Hematopoietic multipotent progenitor cell treated with erythropoietin and hydrocortisone succinate and interleukin-3 and kit ligand, for 8 days (in vitro differentiated cells): ENCODE measurements around the gene DNAI4.
"Not testable (repeated sequence)": the region's sequence is repeated elsewhere in the genome, so short reads cannot be mapped to it uniquely, and the experiment has no call there.

Source experiments
- DNase-seq: peaks from one replicate; pipeline ENCODE4 v3.0.0-alpha.2; 2015

The DNAI4 gene

GRCh38 chr1:66809736-66810326 is 114.8 kb downstream of the DNAI4 start:
- no peak for DNase-seq

GRCh38 chr1:66809245-66809644 is 115.4 kb downstream of the DNAI4 start:
- DNase-seq, result no peak

- DNase-seq, result not testable (repeated sequence)
These were observed 128.8 kb downstream of the DNAI4 start for GRCh38 chr1:66795839-66796238.

GRCh38 chr1:66791621-66792610 is 132.7 kb downstream of the DNAI4 start:
- DNase-seq, result no peak

GRCh38 chr1:66788231-66788939 is 136.3 kb downstream of the DNAI4 start:
- no peak for DNase-seq

GRCh38 chr1:66787641-66788040 is 137.0 kb downstream of the DNAI4 start:
- no peak for DNase-seq

- not testable (repeated sequence) for DNase-seq
These were observed 138.9 kb downstream of the DNAI4 start for GRCh38 chr1:66785800-66786199.

- DNase-seq, result no peak
These were observed 145.1 kb downstream of the DNAI4 start for GRCh38 chr1:66779475-66780078.

GRCh38 chr1:66778969-66779368 is 145.7 kb downstream of the DNAI4 start:
- DNase-seq, result no peak

GRCh38 chr1:66778266-66778665 is 146.4 kb downstream of the DNAI4 start:
- DNase-seq, result no peak

- DNase-seq, result no peak
These were observed 146.8 kb downstream of the DNAI4 start for GRCh38 chr1:66777831-66778230.

- no peak for DNase-seq
These were observed 149.0 kb downstream of the DNAI4 start for GRCh38 chr1:66775646-66776045.

- DNase-seq, result no peak
These were observed 150.2 kb downstream of the DNAI4 start for GRCh38 chr1:66774438-66774837.

GRCh38 chr1:66773227-66773626 is 151.4 kb downstream of the DNAI4 start:
- DNase-seq, result no peak

- no peak for DNase-seq
These were observed 154.0 kb downstream of the DNAI4 start for GRCh38 chr1:66770694-66771093.

GRCh38 chr1:66770240-66770639 is 154.4 kb downstream of the DNAI4 start:
- no peak for DNase-seq

GRCh38 chr1:66769512-66770229 is 155.0 kb downstream of the DNAI4 start:
- no peak for DNase-seq

- no peak for DNase-seq
These were observed 155.7 kb downstream of the DNAI4 start for GRCh38 chr1:66768965-66769364.

GRCh38 chr1:66767626-66768025 is 157.0 kb downstream of the DNAI4 start:
- no peak for DNase-seq

- peak; percentile 84 for DNase-seq
These were observed 159.6 kb downstream of the DNAI4 start for GRCh38 chr1:66764994-66765578.
